GM12878 (cell line): ENCODE data around the gene IP6K3.

ENCODE experiments used
- ATF3 ChIP-seq: IDR thresholded peaks from 2 replicates; pipeline ENCODE4 v1.6.1; 2011; ENCODE audit warnings: low read depth, mild to moderate bottlenecking, low read length, moderate library complexity, borderline replicate concordance; ENCODE audit errors: extremely low read depth
- BCL3 ChIP-seq: IDR thresholded peaks from 2 replicates; pipeline ENCODE4 v1.6.1; 2011; ENCODE audit warnings: borderline replicate concordance, low read depth, mild to moderate bottlenecking, moderate library complexity, low read length; ENCODE audit not compliant: insufficient read depth, poor library complexity, severe bottlenecking
- FOXM1 ChIP-seq: IDR thresholded peaks from 2 replicates; pipeline ENCODE4 v1.6.1; 2012; ENCODE audit warnings: low read depth, mild to moderate bottlenecking, inconsistent platforms, low read length, moderate library complexity
- GABPA ChIP-seq: IDR thresholded peaks from 2 replicates; pipeline ENCODE4 v1.6.1; 2014; ENCODE audit warnings: antibody characterized with exemption, low read depth, mild to moderate bottlenecking, inconsistent platforms
- NFYA ChIP-seq: IDR thresholded peaks from 2 replicates; pipeline ENCODE4 v1.6.1; 2011; ENCODE audit warnings: low read depth, mild to moderate bottlenecking, low read length, improper control_type of control experiment, borderline replicate concordance
- POLR2A ChIP-seq: IDR thresholded peaks from 2 replicates; pipeline ENCODE4 v1.6.1; 2011; ENCODE audit warnings: low read depth, mild to moderate bottlenecking, low read length
- SREBF2 ChIP-seq: IDR thresholded peaks from 2 replicates; pipeline ENCODE4 v1.6.1; 2012; ENCODE audit warnings: mild to moderate bottlenecking, low read length
- TF ChIP-seq, protein P1 (sequence below): IDR thresholded peaks from 2 replicates; pipeline ENCODE4 v1.6.1; 2012; ENCODE audit warnings: low read length, inconsistent platforms

DNA sequence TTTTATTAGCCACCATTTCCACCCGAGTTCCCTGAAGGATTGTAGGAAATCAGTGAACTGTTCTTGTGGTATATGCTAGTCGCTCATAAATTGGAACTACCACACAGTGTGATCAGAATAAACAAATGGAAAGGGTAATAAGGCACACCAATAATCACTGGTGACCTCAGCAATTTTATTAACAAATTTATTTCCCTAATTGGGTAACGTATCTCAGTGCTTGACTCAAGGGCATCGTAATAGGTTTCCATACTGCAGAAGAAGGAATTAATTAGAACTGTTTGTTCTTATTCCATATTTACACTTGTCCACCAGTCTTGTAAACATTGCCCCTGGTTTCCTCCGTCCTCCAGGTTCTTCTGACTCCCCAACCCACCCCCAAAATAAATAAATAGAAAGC, 25.2 kb downstream of the IP6K3 start:
- TF ChIP-seq POLR2A (no peak), BCL3 (no peak), FOXM1 (no peak), SREBF2 (no peak), ATF3 (no peak), GABPA (no peak), NFYA (no peak)
- TF ChIP-seq, protein P1, sequence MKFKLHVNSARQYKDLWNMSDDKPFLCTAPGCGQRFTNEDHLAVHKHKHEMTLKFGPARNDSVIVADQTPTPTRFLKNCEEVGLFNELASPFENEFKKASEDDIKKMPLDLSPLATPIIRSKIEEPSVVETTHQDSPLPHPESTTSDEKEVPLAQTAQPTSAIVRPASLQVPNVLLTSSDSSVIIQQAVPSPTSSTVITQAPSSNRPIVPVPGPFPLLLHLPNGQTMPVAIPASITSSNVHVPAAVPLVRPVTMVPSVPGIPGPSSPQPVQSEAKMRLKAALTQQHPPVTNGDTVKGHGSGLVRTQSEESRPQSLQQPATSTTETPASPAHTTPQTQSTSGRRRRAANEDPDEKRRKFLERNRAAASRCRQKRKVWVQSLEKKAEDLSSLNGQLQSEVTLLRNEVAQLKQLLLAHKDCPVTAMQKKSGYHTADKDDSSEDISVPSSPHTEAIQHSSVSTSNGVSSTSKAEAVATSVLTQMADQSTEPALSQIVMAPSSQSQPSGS = no peak
